Measurements from ENCODE around the gene SDHAF4. TPM values are rescaled to one million over a fixed set of nuclear protein-coding genes. Genes with fewer than 3 reads are reported as not detected.

Gene SDHAF4
- total and polyA plus RNA-seq, 7 donors: 3.9 to 11.4 (median 8.3) TPM

DNA sequence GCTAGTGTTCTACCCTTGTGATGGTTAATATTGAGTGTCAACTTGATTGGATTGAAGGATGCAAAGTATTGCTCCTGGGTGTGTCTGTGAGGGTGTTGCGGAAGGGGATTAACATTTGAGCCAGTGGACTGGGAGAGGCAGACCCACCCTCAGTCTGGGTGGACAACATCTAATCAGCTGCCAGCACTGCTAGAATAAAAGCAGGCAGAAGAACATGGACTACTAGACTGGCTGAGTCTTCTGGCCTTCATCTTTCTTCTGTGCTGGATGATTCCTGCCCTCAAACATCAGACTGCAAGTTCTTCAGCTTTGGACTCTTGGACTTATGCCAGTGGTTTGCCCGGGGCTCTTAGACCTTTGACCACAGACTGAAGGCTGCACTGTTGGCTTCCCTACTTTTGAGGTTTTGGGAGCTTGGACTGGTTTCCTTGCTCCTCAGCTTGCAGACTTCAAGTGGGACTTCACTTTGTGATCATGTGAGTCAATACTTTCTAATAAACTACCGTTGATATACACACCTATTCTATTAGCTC, 50.1 kb downstream of the SDHAF4 start:
- WGBS, 3 donors: 76 to 83% (median 79%) methylated on average over 3 of the region's 3 CpGs
- TF ChIP-seq, protein P1, sequence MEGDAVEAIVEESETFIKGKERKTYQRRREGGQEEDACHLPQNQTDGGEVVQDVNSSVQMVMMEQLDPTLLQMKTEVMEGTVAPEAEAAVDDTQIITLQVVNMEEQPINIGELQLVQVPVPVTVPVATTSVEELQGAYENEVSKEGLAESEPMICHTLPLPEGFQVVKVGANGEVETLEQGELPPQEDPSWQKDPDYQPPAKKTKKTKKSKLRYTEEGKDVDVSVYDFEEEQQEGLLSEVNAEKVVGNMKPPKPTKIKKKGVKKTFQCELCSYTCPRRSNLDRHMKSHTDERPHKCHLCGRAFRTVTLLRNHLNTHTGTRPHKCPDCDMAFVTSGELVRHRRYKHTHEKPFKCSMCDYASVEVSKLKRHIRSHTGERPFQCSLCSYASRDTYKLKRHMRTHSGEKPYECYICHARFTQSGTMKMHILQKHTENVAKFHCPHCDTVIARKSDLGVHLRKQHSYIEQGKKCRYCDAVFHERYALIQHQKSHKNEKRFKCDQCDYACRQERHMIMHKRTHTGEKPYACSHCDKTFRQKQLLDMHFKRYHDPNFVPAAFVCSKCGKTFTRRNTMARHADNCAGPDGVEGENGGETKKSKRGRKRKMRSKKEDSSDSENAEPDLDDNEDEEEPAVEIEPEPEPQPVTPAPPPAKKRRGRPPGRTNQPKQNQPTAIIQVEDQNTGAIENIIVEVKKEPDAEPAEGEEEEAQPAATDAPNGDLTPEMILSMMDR (IDR thresholded peaks at IDR 0.05): no peak
- Histone ChIP-seq H3K27ac (no peak overlapping the region), H3K36me3 (ENCODE audit: insufficient read depth in 1 of 2, low read depth in 1 of 2) (no peaks in the 10 kb centered on the region), H3K4me1 (no peaks in the 10 kb centered on the region), H3K9me3 (no peaks in the 10 kb centered on the region), H3K27me3 (ENCODE audit: insufficient read depth in 3 of 3, low read length in 2 of 3) (no peaks in the 10 kb centered on the region), H3K4me3 (no peak overlapping the region)
- intact Hi-C loops (cut with DNase I): no loop called here
- DNase-seq: no peak
- ATAC-seq: no peak

DNA sequence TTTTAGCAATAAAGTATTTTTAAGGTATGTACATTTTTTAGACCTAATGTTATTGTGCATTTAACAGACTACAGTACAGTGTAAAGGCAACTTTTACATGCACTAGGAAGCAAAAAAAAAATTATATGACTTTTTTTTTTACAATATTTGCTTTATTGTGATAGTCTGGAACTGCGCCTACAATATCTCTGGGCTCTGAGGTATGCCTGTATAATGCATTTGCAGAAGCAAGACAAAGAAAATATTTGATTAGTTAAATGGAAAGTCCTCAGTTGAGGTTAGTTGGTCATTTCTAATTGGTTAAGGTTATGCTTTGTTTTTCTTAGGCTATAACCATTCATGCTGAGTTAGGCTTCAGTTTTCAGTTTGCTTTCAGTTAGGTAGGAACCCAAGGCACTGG, 54.0 kb downstream of the SDHAF4 start:
- WGBS, 3 donors: 88 to 99% (median 92%) methylated on average over 1 of the region's 1 CpG
- Histone ChIP-seq H3K4me3 (no peak overlapping the region), H3K4me1 (no peaks in the 10 kb centered on the region), H3K36me3 (ENCODE audit: insufficient read depth in 1 of 2, low read depth in 1 of 2) (no peaks in the 10 kb centered on the region), H3K9me3 (no peaks in the 10 kb centered on the region), H3K27me3 (ENCODE audit: insufficient read depth in 3 of 3, low read length in 2 of 3) (no peaks in the 10 kb centered on the region), H3K27ac (no peak overlapping the region)
- TF ChIP-seq, protein P1 (IDR thresholded peaks at IDR 0.05): no peak
- intact Hi-C loops (cut with DNase I): no loop called here
- no peak for DNase-seq
- ATAC-seq: no peak

DNA sequence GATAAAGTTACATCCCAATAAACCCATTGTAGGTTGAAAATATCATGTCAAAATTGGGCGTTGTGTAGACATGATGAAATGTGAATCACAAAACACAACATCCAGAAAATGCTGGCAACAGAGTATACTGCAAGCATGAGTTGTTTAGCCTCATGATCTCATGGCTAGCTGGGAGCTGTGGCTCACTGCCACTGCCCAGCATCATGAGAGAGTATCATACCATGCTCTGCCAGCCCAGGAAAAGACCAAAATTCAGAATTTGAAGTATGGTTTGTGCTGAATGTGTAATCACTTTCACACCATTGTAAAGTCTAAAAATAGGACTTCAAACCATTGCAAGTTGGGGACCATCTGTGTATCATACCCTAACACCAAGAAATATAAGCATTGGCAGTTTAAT, 55.7 kb downstream of the SDHAF4 start:
- ATAC-seq (no peak), DNase-seq (no peak)
- no peaks in the 10 kb centered on the region for H3K27me3 ChIP-seq (ENCODE audit: insufficient read depth in 3 of 3, low read length in 2 of 3)
- 61 to 71% (median 68%) methylated on average over 1 of the region's 1 CpG for WGBS, 3 donors
- intact Hi-C loops (cut with DNase I): no loop called here
- no peaks in the 10 kb centered on the region for H3K4me1 ChIP-seq
- no peak overlapping the region for H3K4me3 ChIP-seq
- TF ChIP-seq, protein P1 (IDR thresholded peaks at IDR 0.05): no peak
- H3K9me3 ChIP-seq: no peaks in the 10 kb centered on the region
- no peaks in the 10 kb centered on the region for H3K36me3 ChIP-seq (ENCODE audit: insufficient read depth in 1 of 2, low read depth in 1 of 2)
- no peak overlapping the region for H3K27ac ChIP-seq

DNA sequence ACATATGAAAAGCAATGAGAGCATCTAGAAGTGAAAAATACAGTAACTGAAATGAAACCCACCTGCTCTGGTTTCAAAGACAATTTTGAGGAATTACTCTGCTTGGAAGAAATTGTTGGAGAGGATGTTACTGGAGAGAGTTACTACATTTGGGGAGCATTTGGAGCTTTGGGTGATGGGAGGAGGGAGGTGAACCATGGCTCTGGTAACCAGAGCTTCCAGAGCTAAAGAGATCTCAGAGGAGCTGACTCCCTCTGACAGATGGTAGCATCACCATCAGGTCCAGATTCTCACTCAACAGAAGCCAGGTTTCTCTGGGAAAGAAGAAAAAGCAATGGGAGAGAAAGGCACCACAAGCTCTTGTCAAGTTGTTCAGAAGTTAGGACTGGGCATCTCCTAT, 58.7 kb downstream of the SDHAF4 start:
- H3K36me3 ChIP-seq (ENCODE audit: insufficient read depth in 1 of 2, low read depth in 1 of 2): no peaks in the 10 kb centered on the region
- no peaks in the 10 kb centered on the region for H3K27me3 ChIP-seq (ENCODE audit: insufficient read depth in 3 of 3, low read length in 2 of 3)
- H3K4me3 ChIP-seq: no peak overlapping the region
- TF ChIP-seq, protein P1 (IDR thresholded peaks at IDR 0.05): no peak
- no peaks in the 10 kb centered on the region for H3K4me1 ChIP-seq
- ATAC-seq (no peak), DNase-seq (no peak)
- no peak overlapping the region for H3K27ac ChIP-seq
- intact Hi-C loops (cut with DNase I): no loop called here
- H3K9me3 ChIP-seq: no peaks in the 10 kb centered on the region
